Mucosa of stomach (tissue), 1 donor: Measurements from ENCODE around the gene ATP5ME.
"Not testable (repeated sequence)": the region's sequence is repeated elsewhere in the genome, so short reads cannot be mapped to it uniquely, and the experiment has no call there.

Source experiments
- H3K27me3 ChIP-seq: one replicate; pipeline ENCODE4 v1.7.0; 2013; ENCODE audit warnings: mild to moderate bottlenecking, low read length; ENCODE audit not compliant: control insufficient read depth, insufficient read depth
- H3K36me3 ChIP-seq: one replicate; pipeline ENCODE4 v1.7.0; 2013; ENCODE audit warnings: low read length; ENCODE audit not compliant: control insufficient read depth, insufficient read depth
- H3K4me1 ChIP-seq: one replicate; pipeline ENCODE4 v1.7.0; 2013; ENCODE audit warnings: mild to moderate bottlenecking, low read length; ENCODE audit not compliant: control insufficient read depth, insufficient read depth
- H3K4me3 ChIP-seq: one replicate; pipeline ENCODE4 v1.7.0; 2013; ENCODE audit warnings: low read length
- H3K9ac ChIP-seq: one replicate; pipeline ENCODE4 v1.7.0; 2013; ENCODE audit warnings: mild to moderate bottlenecking, low read length, moderate library complexity
- H3K9me3 ChIP-seq: one replicate; pipeline ENCODE4 v1.7.0; 2013; ENCODE audit warnings: mild to moderate bottlenecking, low read length, moderate library complexity; ENCODE audit not compliant: control insufficient read depth
- donor health status: Pancreatic carcinoma.

Gene ATP5ME

GRCh38 chr4:702618-703048 is 28.6 kb upstream of the ATP5ME start:
- H3K4me3 ChIP-seq, result no peak overlapping the region
- H3K36me3 ChIP-seq, result no peaks in the 10 kb centered on the region
- H3K9me3 ChIP-seq, result no peaks in the 10 kb centered on the region
- H3K4me1 ChIP-seq, result peaks cover 66% of the 10 kb centered on the region
- no peak overlapping the region for H3K9ac ChIP-seq
- no peaks in the 10 kb centered on the region for H3K27me3 ChIP-seq

GRCh38 chr4:700587-701264 is 26.6 kb upstream of the ATP5ME start:
- H3K4me3 ChIP-seq, result no peak overlapping the region
- no peaks in the 10 kb centered on the region for H3K27me3 ChIP-seq
- no peak overlapping the region for H3K9ac ChIP-seq
- peaks cover 58% of the 10 kb centered on the region for H3K4me1 ChIP-seq
- no peaks in the 10 kb centered on the region for H3K9me3 ChIP-seq
- H3K36me3 ChIP-seq, result no peaks in the 10 kb centered on the region

GRCh38 chr4:699816-700580 is 25.9 kb upstream of the ATP5ME start:
- peaks cover 54% of the 10 kb centered on the region for H3K4me1 ChIP-seq
- H3K9me3 ChIP-seq, result no peaks in the 10 kb centered on the region
- H3K27me3 ChIP-seq, result no peaks in the 10 kb centered on the region
- H3K36me3 ChIP-seq, result no peaks in the 10 kb centered on the region
- H3K9ac ChIP-seq, result no peak overlapping the region
- H3K4me3 ChIP-seq, result no peak overlapping the region

GRCh38 chr4:694341-694940 is 20.4 kb upstream of the ATP5ME start:
- not testable (repeated sequence) for H3K4me3 ChIP-seq, H3K27me3 ChIP-seq, H3K36me3 ChIP-seq, H3K9ac ChIP-seq, H3K9me3 ChIP-seq
- H3K4me1 ChIP-seq, result peaks cover 16% of the 10 kb centered on the region

GRCh38 chr4:692771-693554 is 18.9 kb upstream of the ATP5ME start:
- H3K4me3 ChIP-seq, result no peak overlapping the region
- peaks cover 24% of the 10 kb centered on the region for H3K4me1 ChIP-seq
- no peaks in the 10 kb centered on the region for H3K36me3 ChIP-seq
- no peaks in the 10 kb centered on the region for H3K9me3 ChIP-seq
- H3K9ac ChIP-seq, result no peak overlapping the region
- H3K27me3 ChIP-seq, result peaks cover 3% of the 10 kb centered on the region

GRCh38 chr4:689723-690122 is 15.6 kb upstream of the ATP5ME start:
- peaks cover 3% of the 10 kb centered on the region for H3K27me3 ChIP-seq
- peaks cover 41% of the 10 kb centered on the region for H3K4me1 ChIP-seq
- peak overlapping the region; percentile 64 for H3K4me3 ChIP-seq
- H3K9ac ChIP-seq, result peak overlapping the region; percentile 70
- no peaks in the 10 kb centered on the region for H3K9me3 ChIP-seq
- H3K36me3 ChIP-seq, result no peaks in the 10 kb centered on the region

- no peaks in the 10 kb centered on the region for H3K36me3 ChIP-seq
- H3K4me1 ChIP-seq, result peaks cover 46% of the 10 kb centered on the region
- H3K4me3 ChIP-seq, result peak within 1 kb of the TSS; percentile 64
- no peaks in the 10 kb centered on the region for H3K9me3 ChIP-seq
- peaks cover 3% of the 10 kb centered on the region for H3K27me3 ChIP-seq
- peak within 1 kb of the TSS; percentile 70 for H3K9ac ChIP-seq
Observed at GRCh38 chr4:688854-689681, 15.0 kb upstream of the ATP5ME start, which contains the start of gene SLC49A3. TSS of gene SLC49A3 (minus strand) at chr4:689151. CDS start at chr4:689127, 24 bp downstream.

GRCh38 chr4:687971-688853 is 14.1 kb upstream of the ATP5ME start:
- Histone ChIP-seq H3K9ac (peak overlapping the region; percentile 70), H3K27me3 (no peaks in the 10 kb centered on the region), H3K4me1 (peaks cover 54% of the 10 kb centered on the region), H3K4me3 (peak overlapping the region; percentile 19), H3K9me3 (no peaks in the 10 kb centered on the region), H3K36me3 (no peaks in the 10 kb centered on the region)

GRCh38 chr4:687048-687970 is 13.2 kb upstream of the ATP5ME start:
- H3K4me1 ChIP-seq, result peaks cover 58% of the 10 kb centered on the region
- H3K36me3 ChIP-seq, result no peaks in the 10 kb centered on the region
- no peak overlapping the region for H3K4me3 ChIP-seq
- H3K9me3 ChIP-seq, result no peaks in the 10 kb centered on the region
- peak overlapping the region; percentile 17 for H3K9ac ChIP-seq
- H3K27me3 ChIP-seq, result no peaks in the 10 kb centered on the region
